Breast epithelium (tissue), 4 donors: ENCODE data around the gene ZIM2. TPM values are rescaled to one million over a fixed set of nuclear protein-coding genes. Genes with fewer than 3 reads are reported as not detected.

Experiments used
- DNase-seq, 2 donors: peaks; one replicate each; pipeline ENCODE4 v3.0.0-alpha.2; 2019; ENCODE audit warnings: low spot score in 2 of 2
- H3K27ac ChIP-seq, 2 donors: fragments of 200-600 bp; sonication (generic) in 1 of 2; one replicate each; pipeline ENCODE4 v1.5.1; 2016 to 2019; ENCODE audit warnings: mild to moderate bottlenecking in 1 of 2
- H3K27me3 ChIP-seq, 2 donors: fragments of 200-600 bp; sonication (generic) in 1 of 2; one replicate each; pipeline versions ENCODE4 v1.5.1 to v1.6.0; 2017 to 2019; ENCODE audit warnings: control low read depth in 1 of 2, mild to moderate bottlenecking in 1 of 2
- H3K36me3 ChIP-seq: fragments of 200-600 bp; one replicate; pipeline ENCODE4 v1.5.1; 2019
- H3K4me1 ChIP-seq, 2 donors: fragments of 200-600 bp; sonication (generic); one replicate each; pipeline ENCODE4 v1.5.1; 2016 to 2019; ENCODE audit warnings: control low read depth in 1 of 2
- H3K4me3 ChIP-seq, 3 donors: fragments of 200-600 bp; sonication (generic); 1 replicate in 2 of 3; 2 replicates in 1 of 3; pipeline ENCODE4 v1.5.1; 2016 to 2019; ENCODE audit warnings: mild to moderate bottlenecking in 3 of 3, moderate library complexity in 2 of 3
- H3K9me3 ChIP-seq, 2 donors: fragments of 200-600 bp; sonication (generic) in 1 of 2; one replicate each; pipeline ENCODE4 v1.5.1; 2016 to 2019; ENCODE audit warnings: control low read depth in 1 of 2
- CTCF ChIP-seq, 3 donors: fragments of 450-650 bp; IDR thresholded peaks; one replicate each; pipeline ENCODE4 v1.5.1; 2016 to 2017; ENCODE audit warnings: antibody characterized with exemption in 3 of 3, mild to moderate bottlenecking in 3 of 3, moderate library complexity in 3 of 3
- POLR2A ChIP-seq: fragments of 450-650 bp; IDR thresholded peaks from one replicate; pipeline ENCODE4 v1.6.1; 2016; ENCODE audit warnings: antibody characterized with exemption, mild to moderate bottlenecking, moderate library complexity
- POLR2AphosphoS5 ChIP-seq, 3 donors: sonication (generic); formaldehyde crosslinking; IDR thresholded peaks; one replicate each; pipeline ENCODE4 v1.6.1; 2017; ENCODE audit warnings: antibody characterized with exemption in 3 of 3
- intact Hi-C: fragments of 100-400 bp; cut with DNase I; formaldehyde crosslinking; loops from one replicate; pipeline ENCODE4 v1.15.1; 2023; ENCODE audit warnings: low total_unique reads
- total RNA-seq, 3 donors: library from RNA; depleted of rRNA; stranded (reverse); fragments of >200 nt; gene quantifications; one replicate each; pipeline ENCODE4 v1.1.0, GENCODE V29; 2016

Gene ZIM2
- total RNA-seq, 3 donors from 2014 or later, result 0.48 to 1.6 (median 1.3) TPM

DNA sequence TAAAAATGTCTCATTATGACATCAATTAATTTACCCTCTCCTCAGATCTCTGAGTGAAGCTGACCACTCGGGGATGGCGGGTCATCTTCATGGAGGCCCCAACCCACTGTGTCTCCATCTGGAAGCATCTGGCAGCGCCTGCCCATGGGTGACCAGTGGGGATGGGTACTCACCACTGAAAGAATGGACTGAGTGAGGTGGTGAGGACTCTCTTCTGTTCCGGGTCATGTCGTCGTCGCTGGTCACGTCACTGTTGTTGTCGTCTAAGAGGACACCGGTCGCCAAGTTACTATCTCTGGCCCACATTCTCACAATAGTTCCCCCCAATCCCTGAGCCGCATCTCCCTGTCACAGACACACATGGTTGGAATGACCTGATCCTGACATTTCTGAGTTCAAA, 17.1 kb downstream of the ZIM2 start:
- no peaks in the 10 kb centered on the region for H3K36me3 ChIP-seq
- no peaks in the 10 kb centered on the region for H3K9me3 ChIP-seq

DNA sequence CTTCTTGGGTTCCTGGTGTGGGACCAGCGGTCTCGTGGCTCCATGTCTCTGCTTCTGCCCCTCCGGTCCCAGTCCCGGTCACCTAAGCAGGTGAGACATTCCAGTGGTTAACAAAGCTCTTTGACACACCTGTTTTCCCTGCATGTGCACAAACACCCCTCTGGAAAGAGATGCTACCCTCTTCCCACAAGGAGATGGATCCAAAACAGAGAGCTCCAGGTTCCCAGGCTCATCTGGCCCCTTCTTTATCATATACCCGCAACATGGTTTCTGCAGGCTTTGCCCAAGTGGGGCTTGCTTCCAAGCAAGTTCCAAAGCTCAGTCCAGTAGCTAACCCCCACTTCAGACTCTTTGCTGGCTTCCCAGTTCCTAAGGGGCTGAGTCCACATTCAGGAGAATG, 17.8 kb downstream of the ZIM2 start:
- Histone ChIP-seq H3K9me3 (no peaks in the 10 kb centered on the region), H3K4me1 (no peaks in the 10 kb centered on the region), H3K27me3 (no peaks in the 10 kb centered on the region), H3K4me3 (no peak overlapping the region), H3K36me3 (no peaks in the 10 kb centered on the region), H3K27ac (no peak overlapping the region)
- TF ChIP-seq POLR2AphosphoS5 (IDR thresholded peaks at IDR 0.05) (no peak), CTCF (IDR thresholded peaks at IDR 0.05) (no peak), POLR2A (no peak)
- intact Hi-C loops, result no loop called here
- DNase-seq, result no peak

More for the DNA sequence above, 17.1 kb downstream of the ZIM2 start:
- DNase-seq, result no peak
- H3K4me3 ChIP-seq, result no peak overlapping the region
- H3K4me1 ChIP-seq, result no peaks in the 10 kb centered on the region
- intact Hi-C loops, result no loop called here
- no peaks in the 10 kb centered on the region for H3K27me3 ChIP-seq
- no peak overlapping the region for H3K27ac ChIP-seq
- TF ChIP-seq POLR2A (no peak), CTCF (IDR thresholded peaks at IDR 0.05) (no peak)

DNA sequence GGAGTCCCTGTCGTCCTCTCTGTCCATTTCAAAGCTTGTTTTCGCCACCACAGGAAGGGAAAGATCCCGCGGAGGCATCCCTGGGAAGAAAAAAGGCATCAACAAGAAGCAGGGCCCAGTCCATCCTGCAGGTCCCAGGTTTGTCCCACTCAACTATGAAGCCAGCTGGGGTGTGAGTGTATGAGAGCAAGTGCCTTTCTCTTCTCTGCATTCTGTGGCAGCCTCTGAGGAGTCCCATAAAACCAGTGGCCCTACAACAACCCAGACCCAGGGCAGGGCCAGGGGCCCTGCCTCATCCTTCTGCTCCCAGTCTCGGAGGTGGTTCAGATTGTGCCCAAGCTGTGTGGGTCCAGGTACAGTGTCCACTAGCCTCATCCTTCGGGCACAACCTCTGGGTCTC, 18.9 kb downstream of the ZIM2 start:
- no peak overlapping the region for H3K27ac ChIP-seq
- no peak overlapping the region for H3K4me3 ChIP-seq
- TF ChIP-seq POLR2AphosphoS5 (IDR thresholded peaks at IDR 0.05) (no peak), CTCF (IDR thresholded peaks at IDR 0.05) (no peak), POLR2A (no peak)
- H3K9me3 ChIP-seq, result no peaks in the 10 kb centered on the region
- H3K27me3 ChIP-seq, result no peaks in the 10 kb centered on the region
- no peak for DNase-seq
- intact Hi-C loops, result no loop called here
- H3K36me3 ChIP-seq, result no peaks in the 10 kb centered on the region
- H3K4me1 ChIP-seq, result no peaks in the 10 kb centered on the region

DNA sequence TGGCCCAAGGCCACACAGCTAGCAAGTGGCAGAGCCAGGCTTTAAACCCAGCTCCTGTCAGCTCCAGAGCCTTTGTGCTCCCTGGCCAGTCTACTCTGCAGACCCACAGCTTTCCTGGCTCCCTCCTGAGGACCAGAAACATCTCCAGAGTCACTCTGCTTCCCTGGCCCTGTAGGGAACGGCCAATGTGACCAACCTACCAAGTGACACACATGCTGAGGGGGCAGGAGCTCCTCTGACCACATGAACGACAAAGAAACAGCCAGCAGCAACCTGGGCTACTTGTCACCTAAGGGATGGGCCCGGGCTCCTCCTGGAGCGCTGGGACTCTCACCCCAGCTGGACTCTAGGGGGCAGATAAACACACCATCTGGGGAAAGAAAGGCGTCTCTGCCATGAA, 19.3 kb downstream of the ZIM2 start:
- TF ChIP-seq POLR2A, result no peak
- TF ChIP-seq CTCF (IDR thresholded peaks at IDR 0.05), result no peak
- TF ChIP-seq POLR2AphosphoS5 (IDR thresholded peaks at IDR 0.05), result no peak
- Histone ChIP-seq H3K9me3 (no peaks in the 10 kb centered on the region), H3K36me3 (no peaks in the 10 kb centered on the region), H3K27me3 (no peaks in the 10 kb centered on the region), H3K4me3 (no peak overlapping the region), H3K27ac (no peak overlapping the region), H3K4me1 (no peaks in the 10 kb centered on the region)
- intact Hi-C loops, result no loop called here
- no peak for DNase-seq

- DNase-seq, result no peak
- intact Hi-C loops, result no loop called here
- Histone ChIP-seq H3K4me1 (no peaks in the 10 kb centered on the region), H3K36me3 (no peaks in the 10 kb centered on the region), H3K4me3 (no peak overlapping the region), H3K27me3 (no peaks in the 10 kb centered on the region), H3K27ac (no peak overlapping the region), H3K9me3 (no peaks in the 10 kb centered on the region)
- TF ChIP-seq CTCF (IDR thresholded peaks at IDR 0.05), result no peak
- TF ChIP-seq POLR2AphosphoS5 (IDR thresholded peaks at IDR 0.05), result no peak
- TF ChIP-seq POLR2A, result no peak
Measured at GRCh38 chr19:56819166-56819565, 21.4 kb downstream of the ZIM2 start.
